ENCODE measurements around the gene VWC2L. TPM values are rescaled to one million over a fixed set of nuclear protein-coding genes. Genes with fewer than 3 reads are reported as not detected.

The VWC2L gene
- total RNA-seq, 2 donors from 2014 or later, result not detected

GRCh38 chr2:214593727-214594126 is 182.9 kb downstream of the VWC2L start:
- no peak for DNase-seq (ENCODE audit: low spot score)
- H3K36me3 ChIP-seq, result no peaks in the 10 kb centered on the region
- H3K4me1 ChIP-seq (replicated peaks), result no peaks in the 10 kb centered on the region
- TF ChIP-seq CTCF (IDR thresholded peaks at IDR 0.05) (no peak), POLR2A (IDR thresholded peaks at IDR 0.05) (no peak), POLR2AphosphoS5 (IDR thresholded peaks at IDR 0.05) (no peak)
- WGBS, result 11% methylated on average over 1 of the region's 1 CpG
- H3K4me3 ChIP-seq, result no peak overlapping the region
- peak overlapping the region in 1 of 2 donors; percentile 26 for H3K27ac ChIP-seq
- no peaks in the 10 kb centered on the region for H3K27me3 ChIP-seq (replicated peaks; ENCODE audit: insufficient read depth)
- intact Hi-C loops (cut with DNase I), result loop anchor here (5.0 to 10.0 kb wide), 2 partner anchors 214 to 841 kb away; partner anchors contain the start of genes BARD1 and FN1
- no peaks in the 10 kb centered on the region for H3K9me3 ChIP-seq

- Histone ChIP-seq H3K27ac (no peak overlapping the region), H3K36me3 (no peaks in the 10 kb centered on the region), H3K9me3 (no peaks in the 10 kb centered on the region), H3K4me3 (no peak overlapping the region), H3K27me3 (replicated peaks; ENCODE audit: insufficient read depth) (no peaks in the 10 kb centered on the region), H3K4me1 (replicated peaks) (no peaks in the 10 kb centered on the region)
- no peak for DNase-seq (ENCODE audit: low spot score)
- 92% methylated on average over 2 of the region's 2 CpGs for WGBS
- TF ChIP-seq POLR2A (IDR thresholded peaks at IDR 0.05) (no peak), POLR2AphosphoS5 (IDR thresholded peaks at IDR 0.05) (no peak), CTCF (IDR thresholded peaks at IDR 0.05) (no peak)
- intact Hi-C loops (cut with DNase I), result no loop called here
Observed at GRCh38 chr2:214601852-214602633, 191.2 kb downstream of the VWC2L start.

- H3K27ac ChIP-seq, result no peak overlapping the region
- intact Hi-C loops (cut with DNase I), result no loop called here
- H3K36me3 ChIP-seq, result no peaks in the 10 kb centered on the region
- H3K4me3 ChIP-seq, result no peak overlapping the region
- DNase-seq (ENCODE audit: low spot score), result no peak
- H3K4me1 ChIP-seq (replicated peaks), result no peaks in the 10 kb centered on the region
- TF ChIP-seq POLR2A (IDR thresholded peaks at IDR 0.05), result no peak
- WGBS, result 75% methylated on average over 5 of the region's 5 CpGs
- H3K27me3 ChIP-seq (replicated peaks; ENCODE audit: insufficient read depth), result no peaks in the 10 kb centered on the region
- no peaks in the 10 kb centered on the region for H3K9me3 ChIP-seq
Observed at GRCh38 chr2:214604861-214605260, 194.0 kb downstream of the VWC2L start.

GRCh38 chr2:214607051-214607450 is 196.2 kb downstream of the VWC2L start:
- WGBS, result 82% methylated on average over 4 of the region's 4 CpGs
- Histone ChIP-seq H3K27ac (no peak overlapping the region), H3K9me3 (no peaks in the 10 kb centered on the region), H3K36me3 (no peaks in the 10 kb centered on the region), H3K4me3 (no peak overlapping the region), H3K27me3 (replicated peaks; ENCODE audit: insufficient read depth) (no peaks in the 10 kb centered on the region), H3K4me1 (replicated peaks) (no peaks in the 10 kb centered on the region)
- intact Hi-C loops (cut with DNase I), result no loop called here
- TF ChIP-seq CTCF (IDR thresholded peaks at IDR 0.05) (no peak), POLR2AphosphoS5 (IDR thresholded peaks at IDR 0.05) (no peak), POLR2A (IDR thresholded peaks at IDR 0.05) (no peak)
- DNase-seq (ENCODE audit: low spot score), result no peak

- intact Hi-C loops (cut with DNase I), result no loop called here
- no peak for DNase-seq (ENCODE audit: low spot score)
- TF ChIP-seq POLR2AphosphoS5 (IDR thresholded peaks at IDR 0.05) (no peak), CTCF (IDR thresholded peaks at IDR 0.05) (no peak), POLR2A (IDR thresholded peaks at IDR 0.05) (no peak)
- no peaks in the 10 kb centered on the region for H3K27me3 ChIP-seq (replicated peaks; ENCODE audit: insufficient read depth)
- no peaks in the 10 kb centered on the region for H3K4me1 ChIP-seq (replicated peaks)
- no peak overlapping the region for H3K4me3 ChIP-seq
- no peaks in the 10 kb centered on the region for H3K9me3 ChIP-seq
- H3K27ac ChIP-seq, result no peak overlapping the region
- WGBS, result 46% methylated on average over 1 of the region's 1 CpG
- H3K36me3 ChIP-seq, result no peaks in the 10 kb centered on the region
Observed at GRCh38 chr2:214611015-214611414, 200.2 kb downstream of the VWC2L start.

Measured in prostate gland (tissue), 2 donors.